Neural cell (in vitro differentiated cells): ENCODE results near the gene GATC. TPM values are rescaled to one million over a fixed set of nuclear protein-coding genes. Genes with fewer than 3 reads are reported as not detected.

Experiments
- H2AFZ ChIP-seq: fragments of 200-600, 300-800 bp; sonication (generic), shearing (Covaris generic); 2 replicates; pipeline ENCODE4 v1.6.0; 2014; ENCODE audit warnings: low read depth, mild to moderate bottlenecking, antibody characterized with exemption, low read length, moderate library complexity
- H3F3A ChIP-seq: fragments of 200-600 bp; shearing (Covaris generic); 2 replicates; pipeline ENCODE4 v1.6.1; 2016; ENCODE audit warnings: mild to moderate bottlenecking, moderate library complexity, mixed read lengths, antibody characterized with exemption, low read length; ENCODE audit not compliant: insufficient read depth, poor library complexity, severe bottlenecking
- H3K27ac ChIP-seq: fragments of 200-600, 300-800 bp; sonication (generic), shearing (Covaris generic); 2 replicates; pipeline ENCODE4 v1.5.1; 2014; ENCODE audit warnings: mild to moderate bottlenecking, low read length, moderate library complexity
- H3K27me3 ChIP-seq: fragments of 300-800, 200-600 bp; sonication (generic), shearing (Covaris generic); 2 replicates; pipeline ENCODE4 v1.6.0; 2014; ENCODE audit warnings: mild to moderate bottlenecking, low read depth, low read length, moderate library complexity; ENCODE audit not compliant: insufficient read depth
- H3K36me3 ChIP-seq: fragments of 300-800, 200-600 bp; sonication (generic), shearing (Covaris generic); 2 replicates; pipeline ENCODE4 v1.5.1; 2014; ENCODE audit warnings: mild to moderate bottlenecking, antibody characterized with exemption, low read length, moderate library complexity; ENCODE audit not compliant: insufficient read depth
- H3K4me2 ChIP-seq: fragments of 300-800, 200-600 bp; sonication (generic), shearing (Covaris generic); 2 replicates; pipeline ENCODE4 v1.6.0; 2014; ENCODE audit warnings: mild to moderate bottlenecking, low read length
- H3K4me3 ChIP-seq: fragments of 300-800, 200-600 bp; sonication (generic), shearing (Covaris generic); 2 replicates; pipeline ENCODE4 v1.5.1; 2014; ENCODE audit warnings: mild to moderate bottlenecking, low read length, moderate library complexity
- H3K79me2 ChIP-seq: fragments of 200-600 bp; shearing (Covaris generic); replicated peaks from 2 replicates; pipeline ENCODE4 v1.6.0; 2014; ENCODE audit warnings: mild to moderate bottlenecking, low read length, moderate library complexity; ENCODE audit not compliant: insufficient read depth
- H3K9ac ChIP-seq: fragments of 300-800, 200-600 bp; sonication (generic), shearing (Covaris generic); 2 replicates; pipeline ENCODE4 v1.6.1; 2016; ENCODE audit warnings: mild to moderate bottlenecking, low read length, mixed read lengths
- H3K9me2 ChIP-seq: fragments of 200-600 bp; shearing (Covaris generic); 2 replicates; pipeline ENCODE4 v1.6.1; 2016; ENCODE audit warnings: mild to moderate bottlenecking, low read length, mixed read lengths; ENCODE audit not compliant: insufficient read depth
- H3K9me3 ChIP-seq: fragments of 200-600, 300-800 bp; sonication (generic), shearing (Covaris generic); 2 replicates; pipeline ENCODE4 v1.6.1; 2016; ENCODE audit warnings: mild to moderate bottlenecking, mixed run types, low read length, moderate library complexity, mixed read lengths
- H4K20me1 ChIP-seq: fragments of 200-600 bp; shearing (Covaris generic); 2 replicates; pipeline ENCODE4 v1.6.1; 2016; ENCODE audit warnings: mild to moderate bottlenecking, mixed run types; ENCODE audit not compliant: insufficient read depth
- CTCF ChIP-seq: fragments of 450-650 bp; IDR thresholded peaks from 2 replicates; pipeline ENCODE4 v1.5.1; 2014; ENCODE audit warnings: antibody characterized with exemption, mild to moderate bottlenecking, moderate library complexity; ENCODE audit not compliant: poor library complexity, severe bottlenecking
- EP300 ChIP-seq: fragments of 450-650 bp; conservative IDR thresholded peaks from 2 replicates; pipeline ENCODE4 v1.6.1; 2014; ENCODE audit warnings: antibody characterized with exemption, mild to moderate bottlenecking, moderate library complexity; ENCODE audit not compliant: poor library complexity, severe bottlenecking
- EZH2 ChIP-seq: fragments of 200-600, 300-800 bp; shearing (Covaris generic), sonication (generic); IDR thresholded peaks from 2 replicates; pipeline ENCODE4 v1.6.1; 2014; ENCODE audit warnings: antibody characterized with exemption, low read length, borderline replicate concordance, mild to moderate bottlenecking; ENCODE audit not compliant: insufficient read depth, poor library complexity, severe bottlenecking
- MXI1 ChIP-seq: fragments of 450-650 bp; conservative IDR thresholded peaks from 2 replicates; pipeline ENCODE4 v1.6.1; 2014; ENCODE audit warnings: antibody characterized with exemption, mild to moderate bottlenecking; ENCODE audit not compliant: poor library complexity, severe bottlenecking
- POLR2AphosphoS5 ChIP-seq: IDR thresholded peaks from 2 replicates; pipeline ENCODE4 v1.6.1; 2012
- RAD21 ChIP-seq: fragments of 450-650 bp; conservative IDR thresholded peaks from 2 replicates; pipeline ENCODE4 v1.6.1; 2014; ENCODE audit warnings: antibody characterized with exemption, mild to moderate bottlenecking, moderate library complexity
- REST ChIP-seq: IDR thresholded peaks from 2 replicates; pipeline ENCODE4 v1.6.1; 2012; ENCODE audit warnings: borderline replicate concordance
- SMC3 ChIP-seq: fragments of 450-650 bp; conservative IDR thresholded peaks from 2 replicates; pipeline ENCODE4 v1.6.1; 2014; ENCODE audit warnings: antibody characterized with exemption, mild to moderate bottlenecking, moderate library complexity; ENCODE audit not compliant: poor library complexity
- TAF1 ChIP-seq: IDR thresholded peaks from 2 replicates; pipeline ENCODE4 v1.6.1; 2012; ENCODE audit warnings: low read depth
- polyA plus RNA-seq: library from polyadenylated mRNA; depleted of rRNA; stranded (reverse); fragments of >200 nt; gene quantifications from 2 replicates; pipeline ENCODE4 v1.2.3, GENCODE V29; 2014

GATC gene
- polyA plus RNA-seq, 1 donor from 2014 or later: 45.3 TPM

DNA sequence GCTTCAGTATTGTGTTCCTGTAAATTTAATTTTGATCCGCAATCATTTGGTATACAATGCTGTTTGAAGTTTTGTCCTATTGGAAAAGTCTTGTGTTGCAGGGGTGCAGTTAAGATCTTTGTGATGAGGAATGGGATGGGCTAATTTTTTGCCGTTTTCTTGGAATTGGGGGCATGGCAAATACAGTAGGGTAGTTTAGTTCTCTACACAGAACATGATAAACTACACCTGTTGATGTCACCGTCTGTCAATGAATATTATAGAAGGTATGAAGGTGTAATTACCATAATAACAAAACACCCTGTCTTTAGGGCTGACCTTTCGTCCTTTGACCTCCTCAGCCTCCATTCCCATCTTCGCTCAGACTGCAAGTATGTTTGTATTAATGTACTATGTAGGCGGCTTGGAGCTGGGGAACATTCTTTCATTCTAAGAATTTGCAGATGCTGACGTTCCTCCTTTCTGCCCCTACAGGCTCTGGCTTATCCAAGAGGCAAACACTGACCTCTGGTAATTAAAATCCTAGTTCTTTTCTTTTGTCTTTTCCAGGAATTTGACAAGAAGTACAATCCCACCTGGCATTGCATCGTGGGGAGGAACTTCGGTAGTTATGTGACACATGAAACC lies 51.4 kb downstream of the GATC start:
- Histone ChIP-seq H3K27me3 (no peaks in the 10 kb centered on the region), H4K20me1 (peaks cover 4% of the 10 kb centered on the region), H3K9me2 (no peaks in the 10 kb centered on the region), H3K79me2 (peaks cover 23% of the 10 kb centered on the region), H3K9ac (peak overlapping the region; percentile 66), H3F3A (no peaks in the 10 kb centered on the region), H3K4me3 (peak overlapping the region; percentile 79), H3K9me3 (no peaks in the 10 kb centered on the region), H3K36me3 (no peaks in the 10 kb centered on the region), H3K27ac (no peak overlapping the region), H2AFZ (no peak overlapping the region), H3K4me2 (peak overlapping the region; percentile 72)
- TF ChIP-seq MXI1 (no peak), SMC3 (no peak), EZH2 (no peak), RAD21 (no peak), POLR2AphosphoS5 (no peak), TAF1 (no peak), CTCF (no peak), EP300 (no peak), REST (no peak)

- H3K27me3 ChIP-seq: no peaks in the 10 kb centered on the region
- H3K79me2 ChIP-seq: peaks cover 23% of the 10 kb centered on the region
- H3K4me3 ChIP-seq: no peak overlapping the region
- H3K9me3 ChIP-seq: no peaks in the 10 kb centered on the region
- no peaks in the 10 kb centered on the region for H3K9me2 ChIP-seq
- H2AFZ ChIP-seq: no peak overlapping the region
- no peaks in the 10 kb centered on the region for H3F3A ChIP-seq
- no peak overlapping the region for H3K4me2 ChIP-seq
- no peak for TF ChIP-seq EZH2
- TF ChIP-seq CTCF: no peak
- TF ChIP-seq REST: no peak
- no peak for TF ChIP-seq SMC3
- TF ChIP-seq MXI1: no peak
- no peak for TF ChIP-seq RAD21
- no peak for TF ChIP-seq TAF1
- TF ChIP-seq EP300: no peak
- no peak for TF ChIP-seq POLR2AphosphoS5
- peaks cover 4% of the 10 kb centered on the region for H4K20me1 ChIP-seq
- no peak overlapping the region for H3K9ac ChIP-seq
- no peak overlapping the region for H3K27ac ChIP-seq
- H3K36me3 ChIP-seq: peaks cover 6% of the 10 kb centered on the region
These were observed 52.7 kb downstream of the GATC start for GRCh38 chr12:120498870-120499515.
